ENCODE results near the gene TNFAIP8. TPM values are rescaled to one million over a fixed set of nuclear protein-coding genes. Genes with fewer than 3 reads are reported as not detected.

Gene TNFAIP8
- total and polyA plus RNA-seq, 10 of the 15 experiments (the other 5 are each of a cell fraction or from before 2014, with no cell fraction given) = 124 to 324 (median 177) TPM

DNA sequence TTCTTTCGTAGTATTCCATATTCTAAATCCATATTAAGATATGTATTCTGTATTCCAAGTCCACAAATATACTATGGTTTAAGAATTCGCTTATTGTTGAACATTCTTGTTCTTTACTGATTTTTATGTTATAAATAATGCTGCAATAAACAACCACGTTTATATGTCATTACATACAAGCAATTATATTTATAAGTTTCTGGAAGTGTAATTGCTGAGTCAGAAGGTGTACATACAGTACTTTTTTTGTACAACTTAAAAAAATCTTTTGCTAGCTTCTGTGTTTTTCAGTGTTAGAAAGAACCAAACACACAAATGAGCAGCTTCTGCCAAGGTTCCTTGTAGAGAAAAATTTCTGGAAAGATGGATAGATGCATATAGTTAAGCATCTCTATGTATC lies 48.6 kb upstream of the TNFAIP8 start (continued):
- no peak for TF ChIP-seq RAD21 (IDR thresholded peaks at IDR 0.05; ENCODE audit: insufficient read depth, low read depth, low read length)

GRCh38 chr5:119309326-119309725 lies 46.5 kb upstream of the TNFAIP8 start:
- in situ Hi-C loops (cut with MboI) = no loop called here

More at GRCh38 chr5:119309326-119309725, 46.5 kb upstream of the TNFAIP8 start:
- no peaks in the 10 kb centered on the region for H3K9me3 ChIP-seq (replicated peaks; ENCODE audit: control insufficient read depth, insufficient read depth, low read length)
- peak; percentile 18 for ATAC-seq
- H4K20me1 ChIP-seq (ENCODE audit: control insufficient read depth, insufficient read depth) = no peaks in the 10 kb centered on the region
- RAD21 ChIA-PET (ENCODE audit: unreplicated experiment) = interaction anchor here (0.9 to 2.0 kb wide), 3 partner anchors 20 to 103 kb away, joined by 3 to 7 read pairs (median 5); no protein-coding TSS in a partner anchor
- no peaks in the 10 kb centered on the region for H3K27me3 ChIP-seq (replicated peaks in 1 of 2; ENCODE audit: control insufficient read depth in 2 of 2, insufficient read depth in 2 of 2, low read length in 1 of 2)
- DNase-seq (ENCODE audit: low read depth, low spot score) = no peak
- CTCF ChIA-PET = interaction anchor here (0.6 to 12.6 kb wide), 5 partner anchors 36 to 354 kb away, joined by 3 to 413 read pairs (median 3); partner anchors contain the start of gene DTWD2
- no peak for FAIRE-seq
- no peak overlapping the region for H2AFZ ChIP-seq (ENCODE audit: control insufficient read depth, low read depth, low read length)
- TF ChIP-seq, protein P1, sequence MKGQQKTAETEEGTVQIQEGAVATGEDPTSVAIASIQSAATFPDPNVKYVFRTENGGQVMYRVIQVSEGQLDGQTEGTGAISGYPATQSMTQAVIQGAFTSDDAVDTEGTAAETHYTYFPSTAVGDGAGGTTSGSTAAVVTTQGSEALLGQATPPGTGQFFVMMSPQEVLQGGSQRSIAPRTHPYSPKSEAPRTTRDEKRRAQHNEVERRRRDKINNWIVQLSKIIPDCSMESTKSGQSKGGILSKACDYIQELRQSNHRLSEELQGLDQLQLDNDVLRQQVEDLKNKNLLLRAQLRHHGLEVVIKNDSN (IDR thresholded peaks at IDR 0.05; ENCODE audit: borderline replicate concordance, extremely low read length, insufficient read depth, low read depth, low read length) = peak; percentile 21
- TF ChIP-seq, protein P2, sequence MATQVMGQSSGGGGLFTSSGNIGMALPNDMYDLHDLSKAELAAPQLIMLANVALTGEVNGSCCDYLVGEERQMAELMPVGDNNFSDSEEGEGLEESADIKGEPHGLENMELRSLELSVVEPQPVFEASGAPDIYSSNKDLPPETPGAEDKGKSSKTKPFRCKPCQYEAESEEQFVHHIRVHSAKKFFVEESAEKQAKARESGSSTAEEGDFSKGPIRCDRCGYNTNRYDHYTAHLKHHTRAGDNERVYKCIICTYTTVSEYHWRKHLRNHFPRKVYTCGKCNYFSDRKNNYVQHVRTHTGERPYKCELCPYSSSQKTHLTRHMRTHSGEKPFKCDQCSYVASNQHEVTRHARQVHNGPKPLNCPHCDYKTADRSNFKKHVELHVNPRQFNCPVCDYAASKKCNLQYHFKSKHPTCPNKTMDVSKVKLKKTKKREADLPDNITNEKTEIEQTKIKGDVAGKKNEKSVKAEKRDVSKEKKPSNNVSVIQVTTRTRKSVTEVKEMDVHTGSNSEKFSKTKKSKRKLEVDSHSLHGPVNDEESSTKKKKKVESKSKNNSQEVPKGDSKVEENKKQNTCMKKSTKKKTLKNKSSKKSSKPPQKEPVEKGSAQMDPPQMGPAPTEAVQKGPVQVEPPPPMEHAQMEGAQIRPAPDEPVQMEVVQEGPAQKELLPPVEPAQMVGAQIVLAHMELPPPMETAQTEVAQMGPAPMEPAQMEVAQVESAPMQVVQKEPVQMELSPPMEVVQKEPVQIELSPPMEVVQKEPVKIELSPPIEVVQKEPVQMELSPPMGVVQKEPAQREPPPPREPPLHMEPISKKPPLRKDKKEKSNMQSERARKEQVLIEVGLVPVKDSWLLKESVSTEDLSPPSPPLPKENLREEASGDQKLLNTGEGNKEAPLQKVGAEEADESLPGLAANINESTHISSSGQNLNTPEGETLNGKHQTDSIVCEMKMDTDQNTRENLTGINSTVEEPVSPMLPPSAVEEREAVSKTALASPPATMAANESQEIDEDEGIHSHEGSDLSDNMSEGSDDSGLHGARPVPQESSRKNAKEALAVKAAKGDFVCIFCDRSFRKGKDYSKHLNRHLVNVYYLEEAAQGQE (IDR thresholded peaks at IDR 0.05; ENCODE audit: low read depth, low read length) = no peak
- TF ChIP-seq BHLHE40 (IDR thresholded peaks at IDR 0.05; ENCODE audit: borderline replicate concordance in 1 of 2, low read depth in 2 of 2, low read length in 1 of 2) (peak; percentile 57 to 60; a peak in 3 of 4 replicates), PAX8 (IDR thresholded peaks at IDR 0.05) (no peak)
- intact Hi-C loops (cut with micrococcal nuclease; ENCODE audit: unreplicated experiment) = loop anchor here (2.0 kb wide), 1 partner anchor 35 kb away; no protein-coding TSS in a partner anchor
- H3K4me3 ChIP-seq = 0 out of 2 replicates have a peak overlapping the region, but pooled peaks have one; percentile 1
- peaks cover 76% of the 10 kb centered on the region for H3K79me2 ChIP-seq (ENCODE audit: control insufficient read depth, insufficient read depth, low read length)
- WGBS (ENCODE audit: insufficient coverage, insufficient replicate concordance, low lambda C conversion rate, missing lambda C conversion rate) = 2% methylated on average over 4 of the region's 4 CpGs
- H3K36me3 ChIP-seq (ENCODE audit: control insufficient read depth in 2 of 2, insufficient read depth in 2 of 2, low read length in 1 of 2) = peaks cover 0 to 7% of the 10 kb centered on the region in 2 experiments; a peak in 1 of 4 replicates
- H3K27ac ChIP-seq (ENCODE audit: control insufficient read depth, insufficient read depth) = peak overlapping the region; percentile 72
- POLR2A ChIA-PET = interaction anchor here (1.7 kb wide), 1 partner anchor 19 kb away, joined by 21 read pairs; no protein-coding TSS in a partner anchor
- no TSS peak for BruUV-seq (replicated peaks)
- peaks cover 41% of the 10 kb centered on the region for H3K4me1 ChIP-seq (ENCODE audit: control insufficient read depth, insufficient read depth, low read length)
- SMC1A ChIA-PET (ENCODE audit: uncharacterized antibody, unreplicated experiment) = interaction anchor here (1.1 to 19.0 kb wide), 6 partner anchors 19 to 101 kb away, joined by 3 to 318 read pairs (median 3); no protein-coding TSS in a partner anchor
- peak overlapping the region; percentile 72 for H3K4me2 ChIP-seq (ENCODE audit: control insufficient read depth, insufficient read depth)
- peak overlapping the region; percentile 30 for H3K9ac ChIP-seq (ENCODE audit: control insufficient read depth, insufficient read depth, low read length)

All from GM12878 (cell line).